Forelimb muscle (tissue), 1 donor: ENCODE data around the gene SMARCAD1. TPM values are rescaled to one million over a fixed set of nuclear protein-coding genes. Genes with fewer than 3 reads are reported as not detected.
"Not testable (repeated sequence)": the region's sequence is repeated elsewhere in the genome, so short reads cannot be mapped to it uniquely, and the experiment has no call there.

Source experiments
- DNase-seq: peaks from one replicate; pipeline ENCODE4 v3.0.0-alpha.2; 2013; ENCODE audit warnings: low read depth
- polyA plus RNA-seq: library from polyadenylated mRNA; unstranded; fragments of 120-200 nt; gene quantifications from one replicate; pipeline ENCODE4 v1.2.1, GENCODE V29; 2013; ENCODE audit not compliant: insufficient read length

SMARCAD1 gene
- polyA plus RNA-seq, 1 donor = 31.2 TPM

GRCh38 chr4:94298725-94299252, 91.1 kb downstream of the SMARCAD1 start:
- DNase-seq = no peak

DNA sequence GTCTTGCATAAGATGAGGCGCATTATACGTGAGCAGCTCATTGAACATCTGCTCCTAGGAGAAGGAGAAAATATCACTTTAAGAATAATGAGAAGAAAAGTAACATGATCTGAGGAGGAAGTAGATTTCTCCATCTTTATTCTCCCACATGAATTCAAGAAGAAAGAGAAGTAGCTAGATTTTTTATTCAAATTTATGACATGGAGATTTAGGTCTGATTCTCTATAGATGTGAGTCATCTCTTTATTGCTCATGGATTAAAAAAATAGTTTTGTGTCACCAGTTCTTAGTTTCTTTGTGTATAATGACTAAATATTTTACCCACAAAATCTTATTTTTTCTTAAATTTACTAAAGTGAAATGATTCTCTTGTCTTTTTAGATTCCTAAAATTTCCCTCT, 94.5 kb downstream of the SMARCAD1 start:
- no peak for DNase-seq

GRCh38 chr4:94304365-94304971, 96.8 kb downstream of the SMARCAD1 start:
- no peak for DNase-seq

- no peak for DNase-seq
Measured at GRCh38 chr4:94305466-94306225, 98.0 kb downstream of the SMARCAD1 start.

GRCh38 chr4:94306713-94307112, 99.0 kb downstream of the SMARCAD1 start:
- DNase-seq = no peak

GRCh38 chr4:94307231-94307871, 99.7 kb downstream of the SMARCAD1 start:
- DNase-seq = peak; percentile 58

GRCh38 chr4:94319927-94320326, 112.3 kb downstream of the SMARCAD1 start:
- DNase-seq = not testable (repeated sequence)

DNA sequence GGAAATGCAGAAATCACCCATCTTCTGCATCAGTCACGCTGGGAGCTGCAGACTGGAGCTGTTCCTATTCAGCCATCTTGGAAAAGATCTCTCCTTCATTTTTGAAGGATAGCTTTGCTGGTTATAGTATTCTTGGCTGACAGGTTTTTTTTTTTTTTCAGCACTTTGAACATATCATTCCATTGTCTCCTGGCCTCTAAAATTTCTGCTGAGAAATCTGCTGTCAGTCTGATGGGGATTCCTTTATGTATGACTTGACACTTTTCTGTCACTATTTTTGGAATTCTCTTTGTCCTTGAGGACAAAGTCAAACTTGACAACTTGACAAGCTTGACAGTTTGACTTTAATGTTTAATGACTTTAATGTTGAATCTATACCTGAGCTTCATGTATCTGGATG, 118.2 kb downstream of the SMARCAD1 start:
- DNase-seq = no peak

DNA sequence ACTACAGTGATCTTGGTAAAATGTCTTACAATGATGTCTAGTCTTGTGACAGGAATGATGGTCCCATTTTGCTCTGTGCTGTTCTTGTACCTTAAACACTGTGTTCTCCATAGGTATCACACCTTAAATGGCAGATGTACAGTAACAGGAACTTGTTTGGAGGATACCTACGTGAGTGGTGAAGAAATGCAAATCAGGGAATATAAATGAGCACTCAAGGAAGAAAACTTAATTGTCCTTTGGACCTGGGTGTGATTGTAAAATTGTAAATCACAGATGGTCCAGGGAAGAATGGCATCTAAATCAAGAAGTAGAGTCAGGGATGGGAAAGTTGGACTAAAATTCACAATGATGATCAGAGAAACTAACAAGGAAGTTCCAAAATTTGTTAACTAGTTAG, 122.3 kb downstream of the SMARCAD1 start:
- no peak for DNase-seq

GRCh38 chr4:94332983-94333590, 125.4 kb downstream of the SMARCAD1 start:
- no peak for DNase-seq

- no peak for DNase-seq
Measured at GRCh38 chr4:94333866-94334265, 126.2 kb downstream of the SMARCAD1 start.

- DNase-seq = no peak
Measured at GRCh38 chr4:94334476-94334875, 126.8 kb downstream of the SMARCAD1 start.

- DNase-seq = no peak
Measured at GRCh38 chr4:94334962-94335361, 127.3 kb downstream of the SMARCAD1 start.

GRCh38 chr4:94336303-94336702, 128.6 kb downstream of the SMARCAD1 start:
- no peak for DNase-seq

GRCh38 chr4:94336791-94337190, 129.1 kb downstream of the SMARCAD1 start:
- not testable (repeated sequence) for DNase-seq

DNA sequence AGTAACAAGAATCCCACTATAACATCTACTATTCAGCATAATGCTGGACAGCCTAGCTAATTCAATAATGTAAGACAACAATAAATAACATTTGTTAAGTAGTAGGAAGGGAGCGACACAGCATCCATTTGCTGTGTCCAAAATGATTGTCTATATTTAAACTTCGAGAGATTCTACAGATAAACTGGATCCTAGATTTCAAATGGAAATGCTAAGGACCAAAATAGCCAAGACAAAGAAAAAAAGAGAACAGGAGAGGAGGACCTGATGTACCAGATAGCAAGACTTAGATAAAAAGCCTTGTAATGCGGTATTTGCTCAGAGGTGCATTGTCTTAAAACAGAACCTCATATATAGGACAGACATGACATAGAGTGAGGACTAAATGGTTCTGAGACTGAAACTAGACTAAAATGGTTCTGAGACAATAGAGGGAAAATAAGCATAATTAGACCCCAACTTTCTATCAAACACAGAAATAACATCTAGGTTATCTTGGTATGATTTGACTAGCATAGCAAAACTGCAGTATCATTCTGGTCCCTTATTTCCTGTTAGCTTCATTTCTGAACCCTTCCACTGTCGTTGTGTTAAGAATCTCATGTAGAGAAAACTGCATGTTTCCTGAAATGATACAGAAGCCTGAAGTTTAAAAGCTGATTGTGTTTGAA, 131.2 kb downstream of the SMARCAD1 start:
- no peak for DNase-seq

GRCh38 chr4:94339779-94340178, 132.1 kb downstream of the SMARCAD1 start:
- no peak for DNase-seq
